Sigmoid colon (tissue), 4 donors: ENCODE results near the gene GGTLC1.
"Not testable (repeated sequence)": the region's sequence is repeated elsewhere in the genome, so short reads cannot be mapped to it uniquely, and the experiment has no call there.

Source experiments
- CTCF ChIP-seq, 4 experiments: fragments of 450-650 bp in 3 of 4; fragments of 200-600 bp in 1 of 4; IDR thresholded peaks; one replicate each; pipeline ENCODE4 v1.5.1; 2016 to 2019; ENCODE audit warnings: antibody characterized with exemption in 4 of 4, mild to moderate bottlenecking in 3 of 4, moderate library complexity in 2 of 4
- POLR2A ChIP-seq, 2 donors: fragments of 450-650 bp; IDR thresholded peaks; one replicate each; pipeline ENCODE4 v1.6.1; 2016; ENCODE audit warnings: antibody characterized with exemption in 2 of 2, mild to moderate bottlenecking in 2 of 2, moderate library complexity in 2 of 2
- POLR2AphosphoS5 ChIP-seq, 4 donors: sonication (generic); formaldehyde crosslinking; IDR thresholded peaks; one replicate each; pipeline ENCODE4 v1.6.1; 2017; ENCODE audit warnings: antibody characterized with exemption in 4 of 4

DNA sequence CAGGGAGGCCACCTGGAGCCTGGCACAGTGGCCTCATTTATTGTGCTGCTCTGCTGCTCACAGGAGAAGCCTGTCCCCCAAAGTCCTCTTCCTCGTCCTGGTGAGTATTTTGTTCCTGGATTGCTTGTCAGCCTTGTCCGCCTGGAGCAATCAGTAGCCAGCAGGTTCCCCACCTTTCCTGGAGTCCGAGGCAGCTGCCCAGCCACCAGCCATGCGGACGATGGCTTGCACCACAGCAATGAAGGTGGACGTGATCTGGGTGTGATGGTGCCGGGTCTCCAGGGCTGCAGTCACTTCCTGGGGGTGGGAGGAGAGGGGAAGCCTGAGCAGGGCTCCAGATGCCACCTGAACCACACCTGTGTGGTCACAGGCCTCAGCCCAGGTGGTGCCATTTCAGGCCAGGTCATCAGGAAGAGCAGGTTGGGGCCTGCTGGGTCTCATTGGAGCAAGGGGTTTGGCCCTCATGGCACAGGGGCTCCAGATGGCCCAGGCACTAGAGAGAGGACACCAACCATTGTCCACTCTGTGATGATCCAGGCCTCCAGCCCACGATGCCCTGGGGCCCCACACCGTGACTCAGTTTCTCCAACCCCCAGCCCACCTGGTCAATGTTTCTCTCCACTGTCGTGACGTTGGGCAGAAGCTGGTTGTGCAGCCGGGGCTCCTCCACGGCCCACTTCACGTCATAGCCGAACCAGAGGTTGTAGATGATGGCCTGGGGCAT is 3.4 kb downstream of the GGTLC1 start:
- not testable (repeated sequence) for TF ChIP-seq POLR2AphosphoS5, CTCF, POLR2A (IDR thresholded peaks at IDR 0.05)
